Measurements from ENCODE around the gene CARD10. TPM values are rescaled to one million over a fixed set of nuclear protein-coding genes. Genes with fewer than 3 reads are reported as not detected.

CARD10 gene
- total RNA-seq, 1 donor, result 3.0 TPM

DNA sequence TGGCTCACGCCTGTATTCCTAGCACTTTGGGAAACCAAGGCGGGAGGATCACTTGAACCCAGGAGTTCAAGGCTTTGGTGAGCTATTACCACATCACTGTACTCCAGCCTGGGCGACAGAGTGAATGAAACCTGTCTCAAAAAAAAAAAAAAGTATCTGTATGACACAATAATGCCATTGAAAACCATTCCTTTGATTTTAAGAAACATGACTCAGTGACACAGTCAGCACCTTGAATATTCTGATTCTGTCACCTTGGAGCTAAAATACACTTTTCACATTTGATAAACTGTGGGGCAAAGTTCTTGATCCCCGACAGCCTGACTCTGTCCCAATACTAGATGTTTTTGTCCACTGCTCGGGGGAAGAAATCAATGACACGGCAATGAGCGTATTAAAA is 75.2 kb downstream of the CARD10 start:
- no peak overlapping the region for H3K4me3 ChIP-seq (ENCODE audit: low read depth, low read length)
- TF ChIP-seq, protein P1, sequence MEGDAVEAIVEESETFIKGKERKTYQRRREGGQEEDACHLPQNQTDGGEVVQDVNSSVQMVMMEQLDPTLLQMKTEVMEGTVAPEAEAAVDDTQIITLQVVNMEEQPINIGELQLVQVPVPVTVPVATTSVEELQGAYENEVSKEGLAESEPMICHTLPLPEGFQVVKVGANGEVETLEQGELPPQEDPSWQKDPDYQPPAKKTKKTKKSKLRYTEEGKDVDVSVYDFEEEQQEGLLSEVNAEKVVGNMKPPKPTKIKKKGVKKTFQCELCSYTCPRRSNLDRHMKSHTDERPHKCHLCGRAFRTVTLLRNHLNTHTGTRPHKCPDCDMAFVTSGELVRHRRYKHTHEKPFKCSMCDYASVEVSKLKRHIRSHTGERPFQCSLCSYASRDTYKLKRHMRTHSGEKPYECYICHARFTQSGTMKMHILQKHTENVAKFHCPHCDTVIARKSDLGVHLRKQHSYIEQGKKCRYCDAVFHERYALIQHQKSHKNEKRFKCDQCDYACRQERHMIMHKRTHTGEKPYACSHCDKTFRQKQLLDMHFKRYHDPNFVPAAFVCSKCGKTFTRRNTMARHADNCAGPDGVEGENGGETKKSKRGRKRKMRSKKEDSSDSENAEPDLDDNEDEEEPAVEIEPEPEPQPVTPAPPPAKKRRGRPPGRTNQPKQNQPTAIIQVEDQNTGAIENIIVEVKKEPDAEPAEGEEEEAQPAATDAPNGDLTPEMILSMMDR (IDR thresholded peaks at IDR 0.05; ENCODE audit: insufficient read depth, low read depth, low read length), result no peak
- no peak for DNase-seq (ENCODE audit: low read depth)

GRCh38 chr22:37443086-37443485 is 76.1 kb downstream of the CARD10 start:
- no peak for DNase-seq (ENCODE audit: low read depth)
- H3K4me3 ChIP-seq (ENCODE audit: low read depth, low read length), result no peak overlapping the region
- TF ChIP-seq, protein P1 (IDR thresholded peaks at IDR 0.05; ENCODE audit: insufficient read depth, low read depth, low read length), result no peak

GRCh38 chr22:37442537-37442936 is 76.7 kb downstream of the CARD10 start:
- no peak overlapping the region for H3K4me3 ChIP-seq (ENCODE audit: low read depth, low read length)
- DNase-seq (ENCODE audit: low read depth), result peak; percentile 53
- TF ChIP-seq, protein P1 (IDR thresholded peaks at IDR 0.05; ENCODE audit: insufficient read depth, low read depth, low read length), result no peak

- no peak overlapping the region for H3K4me3 ChIP-seq (ENCODE audit: low read depth, low read length)
- TF ChIP-seq, protein P1 (IDR thresholded peaks at IDR 0.05; ENCODE audit: insufficient read depth, low read depth, low read length), result no peak
- no peak for DNase-seq (ENCODE audit: low read depth)
These were observed 77.1 kb downstream of the CARD10 start for GRCh38 chr22:37442135-37442534.

- TF ChIP-seq, protein P1 (IDR thresholded peaks at IDR 0.05; ENCODE audit: insufficient read depth, low read depth, low read length), result no peak
- DNase-seq (ENCODE audit: low read depth), result no peak
- H3K4me3 ChIP-seq (ENCODE audit: low read depth, low read length), result no peak overlapping the region
These were observed 78.3 kb downstream of the CARD10 start for GRCh38 chr22:37440875-37441274.

Other genes with a start within 250 kb of the CARD10 start
- gene CYTH4, start 236.9 kb downstream of the CARD10 start, total RNA-seq, result under 0.01 TPM in 2 replicates
- gene ELFN2, start 91.9 kb downstream of the CARD10 start, total RNA-seq, result under 0.01 and 0.32 TPM in 2 replicates
- under 0.01 TPM in 1 of 2 replicates, not detected in the other for gene MFNG, start 33.0 kb downstream of the CARD10 start, total RNA-seq
- gene CDC42EP1, start 41.1 kb upstream of the CARD10 start, total RNA-seq, result 22.9 and 33.2 TPM in 2 replicates
- not detected in 2 replicates for gene LGALS2, start 60.7 kb upstream of the CARD10 start, total RNA-seq
- gene GGA1, start 89.4 kb upstream of the CARD10 start, total RNA-seq, result 33.2 and 39.0 TPM in 2 replicates
- 9.0 and 11.2 TPM in 2 replicates for gene SH3BP1, start 120.3 kb upstream of the CARD10 start, total RNA-seq
- 9.0 and 9.9 TPM in 2 replicates for gene PDXP, start 139.3 kb upstream of the CARD10 start, total RNA-seq
- 3,707 and 5,728 TPM in 2 replicates for gene LGALS1, start 156.2 kb upstream of the CARD10 start, total RNA-seq
- 7.3 and 10.3 TPM in 2 replicates for gene NOL12, start 166.9 kb upstream of the CARD10 start, total RNA-seq
- gene TRIOBP, start 177.6 kb upstream of the CARD10 start, total RNA-seq, result 121 and 141 TPM in 2 replicates

Data from fibroblast of villous mesenchyme (primary cell).